Measurements from ENCODE around the gene NOTCH3. TPM values are rescaled to one million over a fixed set of nuclear protein-coding genes. Genes with fewer than 3 reads are reported as not detected.

The NOTCH3 gene
- total RNA-seq, 1 donor = 51.8 TPM

- H3K27me3 ChIP-seq (ENCODE audit: insufficient read depth, low read length) = peaks cover 3% of the 10 kb centered on the region
- peak overlapping the region; percentile 91 for H2AFZ ChIP-seq (ENCODE audit: low read length)
- H3K27ac ChIP-seq (ENCODE audit: low read depth, low read length) = peak overlapping the region; percentile 70
- peaks cover 19% of the 10 kb centered on the region for H3K4me1 ChIP-seq (ENCODE audit: insufficient read depth, low read length)
- peaks cover 12% of the 10 kb centered on the region for H3K36me3 ChIP-seq (ENCODE audit: insufficient read depth, low read length)
- DNase-seq (ENCODE audit: insufficient read length, low spot score, missing footprints) = peak; percentile 100
- no peaks in the 10 kb centered on the region for H3K9me3 ChIP-seq (ENCODE audit: low read depth, low read length)
- peaks cover 27% of the 10 kb centered on the region for H3K79me2 ChIP-seq (ENCODE audit: insufficient read depth, low read length)
- peaks cover 4% of the 10 kb centered on the region for H4K20me1 ChIP-seq (ENCODE audit: insufficient read depth, low read length)
- TF ChIP-seq CTCF (IDR thresholded peaks at IDR 0.05; ENCODE audit: extremely low read depth, low read depth, low read length) = no peak
- peak overlapping the region; percentile 88 for H3K4me3 ChIP-seq (ENCODE audit: insufficient read depth, low read length)
- peak overlapping the region; percentile 87 for H3K4me2 ChIP-seq (ENCODE audit: insufficient read depth, low read length)
Observed at GRCh38 chr19:15125232-15126067, 75.3 kb downstream of the NOTCH3 start.

GRCh38 chr19:15124572-15125231 is 76.1 kb downstream of the NOTCH3 start:
- Histone ChIP-seq H3K79me2 (ENCODE audit: insufficient read depth, low read length) (peaks cover 27% of the 10 kb centered on the region), H3K27ac (ENCODE audit: low read depth, low read length) (peak overlapping the region; percentile 70), H3K4me1 (ENCODE audit: insufficient read depth, low read length) (peaks cover 19% of the 10 kb centered on the region), H3K9me3 (ENCODE audit: low read depth, low read length) (no peaks in the 10 kb centered on the region), H3K36me3 (ENCODE audit: insufficient read depth, low read length) (peaks cover 14% of the 10 kb centered on the region), H3K4me3 (ENCODE audit: insufficient read depth, low read length) (peak overlapping the region; percentile 88), H3K4me2 (ENCODE audit: insufficient read depth, low read length) (peak overlapping the region; percentile 87), H2AFZ (ENCODE audit: low read length) (peak overlapping the region; percentile 91), H4K20me1 (ENCODE audit: insufficient read depth, low read length) (peaks cover 4% of the 10 kb centered on the region), H3K27me3 (ENCODE audit: insufficient read depth, low read length) (no peaks in the 10 kb centered on the region)
- TF ChIP-seq CTCF (IDR thresholded peaks at IDR 0.05; ENCODE audit: extremely low read depth, low read depth, low read length) = no peak
- peak; percentile 90 for DNase-seq (ENCODE audit: insufficient read length, low spot score, missing footprints)

GRCh38 chr19:15123900-15124299 is 76.9 kb downstream of the NOTCH3 start:
- Histone ChIP-seq H3K36me3 (ENCODE audit: insufficient read depth, low read length) (peaks cover 20% of the 10 kb centered on the region), H3K4me1 (ENCODE audit: insufficient read depth, low read length) (peaks cover 19% of the 10 kb centered on the region), H3K27ac (ENCODE audit: low read depth, low read length) (no peak overlapping the region), H3K9me3 (ENCODE audit: low read depth, low read length) (no peaks in the 10 kb centered on the region), H3K4me3 (ENCODE audit: insufficient read depth, low read length) (peak overlapping the region; percentile 3), H3K79me2 (ENCODE audit: insufficient read depth, low read length) (peaks cover 27% of the 10 kb centered on the region), H3K4me2 (ENCODE audit: insufficient read depth, low read length) (peak overlapping the region; percentile 87), H4K20me1 (ENCODE audit: insufficient read depth, low read length) (peaks cover 4% of the 10 kb centered on the region), H2AFZ (ENCODE audit: low read length) (no peak overlapping the region), H3K27me3 (ENCODE audit: insufficient read depth, low read length) (no peaks in the 10 kb centered on the region)
- no peak for TF ChIP-seq CTCF (IDR thresholded peaks at IDR 0.05; ENCODE audit: extremely low read depth, low read depth, low read length)
- peak; percentile 87 for DNase-seq (ENCODE audit: insufficient read length, low spot score, missing footprints)

All from osteoblast (primary cell).